SU-DHL-6 (cell line): ENCODE data around the gene ZNF524.
"Not testable (repeated sequence)": the region's sequence is repeated elsewhere in the genome, so short reads cannot be mapped to it uniquely, and the experiment has no call there.

Experiments
- H2AFZ ChIP-seq: fragments of 200-600 bp; sonication (generic); 2 replicates; pipeline ENCODE4 v1.6.1; 2014; ENCODE audit warnings: low read depth, mild to moderate bottlenecking, moderate library complexity, mixed read lengths, antibody characterized with exemption, low read length; ENCODE audit not compliant: severe bottlenecking
- H3F3A ChIP-seq: fragments of 200-600 bp; shearing (Covaris generic); 2 replicates; pipeline ENCODE4 v1.6.0; 2016; ENCODE audit warnings: antibody characterized with exemption, mild to moderate bottlenecking; ENCODE audit not compliant: insufficient read depth
- H3K27ac ChIP-seq: fragments of 200-600 bp; sonication (generic); 2 replicates; pipeline ENCODE4 v1.5.1; 2016; ENCODE audit warnings: low read depth, mild to moderate bottlenecking, low read length, moderate library complexity, mixed read lengths
- H3K27me3 ChIP-seq: fragments of 200-600 bp; sonication (generic), shearing (Covaris generic); 2 replicates; pipeline ENCODE4 v1.6.0; 2014; ENCODE audit warnings: mild to moderate bottlenecking, low read length
- H3K36me3 ChIP-seq: fragments of 200-600 bp; sonication (generic); 2 replicates; pipeline ENCODE4 v1.6.1; 2014; ENCODE audit warnings: mild to moderate bottlenecking, low read length, mixed read lengths
- H3K4me2 ChIP-seq: fragments of 300-600, 200-600 bp; shearing (Covaris generic), sonication (generic); 2 replicates; pipeline ENCODE4 v1.6.0; 2014; ENCODE audit warnings: low read length, low read depth, mild to moderate bottlenecking; ENCODE audit not compliant: poor library complexity, severe bottlenecking
- H3K4me3 ChIP-seq: fragments of 200-600 bp; sonication (generic); 2 replicates; pipeline ENCODE4 v1.5.1; 2014; ENCODE audit warnings: antibody characterized with exemption, low read length, mild to moderate bottlenecking, mixed read lengths; ENCODE audit not compliant: insufficient read depth, poor library complexity, severe bottlenecking
- H3K79me2 ChIP-seq: fragments of 200-600 bp; sonication (generic); 2 replicates; pipeline ENCODE4 v1.6.1; 2014; ENCODE audit warnings: mild to moderate bottlenecking, low read length, moderate library complexity; ENCODE audit not compliant: insufficient read depth
- H3K9ac ChIP-seq: fragments of 200-600 bp; sonication (generic); 2 replicates; pipeline ENCODE4 v1.7.0; 2014; ENCODE audit warnings: mild to moderate bottlenecking, low read length
- H3K9me2 ChIP-seq: fragments of 200-600 bp; sonication (generic); replicated peaks from 2 replicates; pipeline ENCODE4 v1.6.1; 2014; ENCODE audit warnings: low read length; ENCODE audit not compliant: insufficient read depth
- H3K9me3 ChIP-seq: fragments of 200-600 bp; sonication (generic); 2 replicates; pipeline ENCODE4 v1.6.1; 2014; ENCODE audit warnings: low read length, mixed read lengths; ENCODE audit not compliant: insufficient read depth
- H4K20me1 ChIP-seq: fragments of 200-600 bp; sonication (generic); 2 replicates; pipeline ENCODE4 v1.6.1; 2014; ENCODE audit warnings: low read depth, mild to moderate bottlenecking, antibody characterized with exemption, low read length, moderate library complexity, mixed read lengths
- CTCF ChIP-seq: fragments of 200-600 bp; sonication (generic); IDR thresholded peaks from one replicate; pipeline ENCODE4 v1.5.1; 2017; ENCODE audit warnings: antibody characterized with exemption, mild to moderate bottlenecking, low read length, moderate library complexity; ENCODE audit not compliant: insufficient read depth, poor library complexity, severe bottlenecking
- EZH2phosphoT487 ChIP-seq: fragments of 200-600 bp; sonication (generic), shearing (Covaris generic); conservative IDR thresholded peaks from 2 replicates; pipeline ENCODE4 v1.6.1; 2018; ENCODE audit warnings: mild to moderate bottlenecking, antibody characterized with exemption, low read length, moderate library complexity, mixed read lengths

ZNF524 gene

GRCh38 chr19:55581823-55582223, 18.3 kb upstream of the ZNF524 start:
- no peaks in the 10 kb centered on the region for H3K9me2 ChIP-seq
- no peak overlapping the region for H2AFZ ChIP-seq
- no peak overlapping the region for H3K27ac ChIP-seq
- no peak for TF ChIP-seq EZH2phosphoT487
- TF ChIP-seq CTCF, result no peak
- H3K4me3 ChIP-seq, result no peak overlapping the region
- H3K9ac ChIP-seq, result no peak overlapping the region
- H3K27me3 ChIP-seq, result no peaks in the 10 kb centered on the region
- no peak overlapping the region for H3K4me2 ChIP-seq
- no peaks in the 10 kb centered on the region for H3K79me2 ChIP-seq
- H3K36me3 ChIP-seq, result no peaks in the 10 kb centered on the region
- H4K20me1 ChIP-seq, result no peaks in the 10 kb centered on the region
- H3K9me3 ChIP-seq, result no peaks in the 10 kb centered on the region
- 0 out of 2 replicates have a peak, but pooled peaks cover 2% of the 10 kb centered on the region for H3F3A ChIP-seq

- H3K79me2 ChIP-seq, H3K27ac ChIP-seq, H3K27me3 ChIP-seq, H3K9me3 ChIP-seq, H3K36me3 ChIP-seq, H3K4me3 ChIP-seq, H3F3A ChIP-seq, H3K9me2 ChIP-seq, H4K20me1 ChIP-seq, H3K9ac ChIP-seq, H3K4me2 ChIP-seq, H2AFZ ChIP-seq: not testable (repeated sequence)
Observed at GRCh38 chr19:55582284-55582683, 17.8 kb upstream of the ZNF524 start.

DNA sequence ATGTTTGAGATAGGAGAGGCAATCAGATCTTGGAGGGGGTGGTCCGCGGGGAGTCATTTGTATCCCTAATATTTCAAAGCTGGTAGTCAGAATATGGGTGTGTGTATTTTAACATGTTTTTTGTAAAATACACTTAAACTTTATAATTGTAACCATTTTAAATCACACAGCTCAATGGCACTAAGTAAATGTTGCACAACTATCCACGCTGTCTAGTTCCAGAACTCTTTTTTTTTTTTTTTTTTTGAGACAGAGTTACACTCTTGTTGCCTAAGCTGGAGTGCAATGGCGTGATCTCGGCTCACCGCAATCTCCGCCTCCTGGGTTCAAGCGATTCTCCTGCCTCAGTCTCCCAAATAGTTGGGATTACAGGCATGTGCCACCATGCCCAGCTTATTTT, 16.2 kb upstream of the ZNF524 start:
- H4K20me1 ChIP-seq, H3K36me3 ChIP-seq, H3K9me3 ChIP-seq, H3K79me2 ChIP-seq, H3F3A ChIP-seq, H3K9me2 ChIP-seq, H3K27ac ChIP-seq, H3K27me3 ChIP-seq, H3K4me2 ChIP-seq, H3K9ac ChIP-seq, H3K4me3 ChIP-seq, H2AFZ ChIP-seq: not testable (repeated sequence)

DNA sequence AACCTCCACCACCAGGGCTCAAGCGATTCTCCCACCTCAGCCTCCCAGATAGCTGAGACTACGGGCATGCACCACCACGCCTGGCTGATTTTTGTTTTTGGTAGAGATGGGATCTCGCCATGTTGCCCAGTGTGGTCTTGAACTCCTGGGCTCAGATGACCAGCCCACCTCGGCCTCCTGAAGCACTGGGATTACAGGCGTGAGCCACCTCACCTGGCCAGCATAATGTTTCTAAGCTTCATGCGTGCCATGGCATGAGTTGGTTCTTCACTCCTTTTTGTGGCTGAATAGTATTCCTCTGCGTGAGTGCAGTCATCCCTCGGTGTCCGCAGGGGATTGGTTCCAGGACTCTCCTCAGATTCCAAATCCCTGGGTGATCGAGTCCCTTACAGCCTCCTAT, 15.2 kb upstream of the ZNF524 start:
- H3K36me3 ChIP-seq, result no peaks in the 10 kb centered on the region
- H3K79me2 ChIP-seq, result no peaks in the 10 kb centered on the region
- H3F3A ChIP-seq, result no peaks in the 10 kb centered on the region
- H3K4me3 ChIP-seq, result no peak overlapping the region
- no peaks in the 10 kb centered on the region for H3K27me3 ChIP-seq
- H3K4me2 ChIP-seq, result no peak overlapping the region
- H4K20me1 ChIP-seq, result no peaks in the 10 kb centered on the region
- no peaks in the 10 kb centered on the region for H3K9me3 ChIP-seq
- H3K9ac ChIP-seq, result no peak overlapping the region
- no peak overlapping the region for H3K27ac ChIP-seq
- no peak overlapping the region for H2AFZ ChIP-seq
- H3K9me2 ChIP-seq, result no peaks in the 10 kb centered on the region
- TF ChIP-seq EZH2phosphoT487 (no peak), CTCF (no peak)
